ENCODE measurements around the gene ZNF799. TPM values are rescaled to one million over a fixed set of nuclear protein-coding genes. Genes with fewer than 3 reads are reported as not detected.
"Not testable (repeated sequence)": the region's sequence is repeated elsewhere in the genome, so short reads cannot be mapped to it uniquely, and the experiment has no call there.

Gene ZNF799
- total and polyA plus RNA-seq, 2 of the 4 experiments (the other 2 are of a cell fraction): 0.79 to 3.4 TPM

DNA sequence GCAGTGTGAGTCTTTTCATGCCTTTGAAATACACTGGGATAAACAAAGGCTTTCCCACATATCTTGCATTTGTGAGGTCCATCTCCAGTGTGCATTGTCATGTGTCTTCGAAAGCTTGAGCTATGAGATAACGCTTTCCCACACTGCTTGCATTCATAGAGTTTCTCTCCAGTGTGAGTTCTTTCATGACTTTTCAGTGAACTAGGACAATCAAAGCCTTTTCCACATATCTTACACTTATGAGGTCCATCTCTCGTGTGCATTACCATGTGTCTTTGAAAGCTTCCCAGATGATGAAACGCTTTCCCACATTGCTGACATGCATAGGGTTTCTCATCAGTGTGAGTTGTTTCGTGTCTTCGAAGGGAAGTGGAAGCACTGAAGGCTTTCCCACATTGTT, 9.9 kb downstream of the ZNF799 start:
- H2AFZ ChIP-seq (replicated peaks; ENCODE audit: low read length, poor library complexity); H3K4me2 ChIP-seq (ENCODE audit: low read depth, low read length); H3K27ac ChIP-seq (ENCODE audit: insufficient read depth, low read length); DNase-seq; H3K4me1 ChIP-seq (ENCODE audit: control insufficient read depth, insufficient read depth, low read length); in situ Hi-C loops (cut with MboI; ENCODE audit: low sequenced_read_pairs); H3K18ac ChIP-seq (ENCODE audit: low read depth, low read length); BruUV-seq (replicated peaks); H2BK5ac ChIP-seq (ENCODE audit: low read depth, low read length, poor library complexity, severe bottlenecking); H3K79me1 ChIP-seq (ENCODE audit: low read depth in 1 of 2, low read length in 2 of 2); CTCF ChIA-PET; H2AK9ac ChIP-seq (replicated peaks; ENCODE audit: low read depth, low read length, poor library complexity); H3K9ac ChIP-seq (ENCODE audit: low read depth, low read length); H2BK120ac ChIP-seq (ENCODE audit: low read depth, low read length); H3K36me3 ChIP-seq (ENCODE audit: control insufficient read depth, insufficient read depth, low read length); dilution Hi-C loops (cut with HindIII; ENCODE audit: low sequenced_read_pairs, unreplicated experiment); intact Hi-C loops (cut with micrococcal nuclease); H3K9me1 ChIP-seq (ENCODE audit: insufficient read depth, low read length); H4K20me1 ChIP-seq (ENCODE audit: insufficient read depth, low read length); H2BK15ac ChIP-seq (ENCODE audit: low read depth, low read length); H3K4me3 ChIP-seq (ENCODE audit: insufficient read depth, low read depth, low read length); H3K14ac ChIP-seq (replicated peaks; ENCODE audit: low read depth, low read length); ATAC-seq (ENCODE audit: low read depth); POLR2A ChIA-PET (ENCODE audit: unreplicated experiment); H2BK20ac ChIP-seq (ENCODE audit: low read depth, low read length); H3K56ac ChIP-seq (ENCODE audit: extremely low read depth, insufficient read depth, low read length); H3K4ac ChIP-seq (ENCODE audit: low read depth, low read length); H4K91ac ChIP-seq (ENCODE audit: insufficient read depth, low read depth, low read length); H3K27me3 ChIP-seq (ENCODE audit: control insufficient read depth, insufficient read depth, low read length); H2AK5ac ChIP-seq (ENCODE audit: low read depth, low read length); H4K8ac ChIP-seq (ENCODE audit: low read depth in 2 of 2, low read length in 2 of 2); H3K23ac ChIP-seq (ENCODE audit: low read depth, low read length); H4K5ac ChIP-seq (ENCODE audit: low read depth, low read length): not testable (repeated sequence)
- 100% methylated on average over 1 of the region's 6 CpGs; no CpG with 5 or more reads in 1 of the 2 experiments for WGBS, 2 experiments (ENCODE audit: extremely low coverage in 2 of 2, insufficient read length in 1 of 2)
- peaks cover 12% of the 10 kb centered on the region for H3K9me3 ChIP-seq (ENCODE audit: control insufficient read depth, insufficient read depth, low read length)

DNA sequence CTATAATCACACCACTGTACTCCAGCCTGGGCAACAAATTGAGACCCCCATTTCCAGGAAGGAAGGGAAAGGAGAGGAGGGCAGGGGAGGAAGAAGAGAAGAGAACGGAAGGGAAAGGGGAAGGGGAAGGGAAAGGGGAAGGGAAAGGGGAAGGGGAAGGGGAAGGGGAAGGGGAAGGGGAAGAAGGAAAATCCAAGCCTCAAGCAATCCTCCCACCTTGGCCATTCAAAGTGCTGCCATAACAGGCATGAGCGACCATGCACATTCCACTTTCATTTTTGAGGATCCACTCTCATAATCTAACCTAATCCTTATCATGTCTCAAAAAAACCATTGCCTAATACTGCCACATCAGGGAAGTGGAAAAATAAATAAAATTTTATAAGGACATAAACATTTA, 14.7 kb downstream of the ZNF799 start:
- H2BK20ac ChIP-seq (ENCODE audit: low read depth, low read length); intact Hi-C loops (cut with micrococcal nuclease); CTCF ChIA-PET; H3K4me1 ChIP-seq (ENCODE audit: control insufficient read depth, insufficient read depth, low read length); H2BK15ac ChIP-seq (ENCODE audit: low read depth, low read length); H2AK5ac ChIP-seq (ENCODE audit: low read depth, low read length); ATAC-seq (ENCODE audit: low read depth); H2BK120ac ChIP-seq (ENCODE audit: low read depth, low read length); H3K79me1 ChIP-seq (ENCODE audit: low read depth in 1 of 2, low read length in 2 of 2); BruUV-seq (replicated peaks); H3K9me1 ChIP-seq (ENCODE audit: insufficient read depth, low read length); H3K27me3 ChIP-seq (ENCODE audit: control insufficient read depth, insufficient read depth, low read length); H4K8ac ChIP-seq (ENCODE audit: low read depth in 2 of 2, low read length in 2 of 2); H3K9ac ChIP-seq (ENCODE audit: low read depth, low read length); H2AFZ ChIP-seq (replicated peaks; ENCODE audit: low read length, poor library complexity); H2AK9ac ChIP-seq (replicated peaks; ENCODE audit: low read depth, low read length, poor library complexity); H3K14ac ChIP-seq (replicated peaks; ENCODE audit: low read depth, low read length); H4K5ac ChIP-seq (ENCODE audit: low read depth, low read length); H2BK5ac ChIP-seq (ENCODE audit: low read depth, low read length, poor library complexity, severe bottlenecking); dilution Hi-C loops (cut with HindIII; ENCODE audit: low sequenced_read_pairs, unreplicated experiment); H3K36me3 ChIP-seq (ENCODE audit: control insufficient read depth, insufficient read depth, low read length); H3K27ac ChIP-seq (ENCODE audit: insufficient read depth, low read length); in situ Hi-C loops (cut with MboI; ENCODE audit: low sequenced_read_pairs); H4K20me1 ChIP-seq (ENCODE audit: insufficient read depth, low read length); H3K4ac ChIP-seq (ENCODE audit: low read depth, low read length); DNase-seq; H3K4me2 ChIP-seq (ENCODE audit: low read depth, low read length); H3K23ac ChIP-seq (ENCODE audit: low read depth, low read length); POLR2A ChIA-PET (ENCODE audit: unreplicated experiment); H3K56ac ChIP-seq (ENCODE audit: extremely low read depth, insufficient read depth, low read length); H3K4me3 ChIP-seq (ENCODE audit: insufficient read depth, low read depth, low read length); H3K9me3 ChIP-seq (ENCODE audit: control insufficient read depth, insufficient read depth, low read length); H4K91ac ChIP-seq (ENCODE audit: insufficient read depth, low read depth, low read length); H3K18ac ChIP-seq (ENCODE audit: low read depth, low read length): not testable (repeated sequence)
- WGBS, 2 experiments (ENCODE audit: extremely low coverage in 2 of 2, insufficient read length in 1 of 2): no CpG with 5 or more reads among the region's 2 CpGs

Data from IMR-90 (cell line).